A673 (cell line): ENCODE measurements around the gene FGFR2. TPM values are rescaled to one million over a fixed set of nuclear protein-coding genes. Genes with fewer than 3 reads are reported as not detected.

Source experiments
- BruUV-seq: library from RNA; stranded (reverse); fragments of 400-500 nt; replicated peaks from 2 replicates; lab custom pipeline; 2021; lab: Mats Ljungman, UMichigan
- CTCF ChIA-PET: fragments of 300-600 bp; sonication (Branson Sonifier 250); formaldehyde crosslinking; loops from one replicate; lab custom pipeline; 2022; ENCODE audit warnings: antibody characterized with exemption; lab: Charles Lee
- POLR2A ChIA-PET: fragments of 300-600 bp; sonication (Branson Sonifier 250); formaldehyde crosslinking; loops from one replicate; lab custom pipeline; 2022; ENCODE audit warnings: antibody characterized with exemption; ENCODE audit not compliant: low non-redundant PET; lab: Charles Lee
- DNase-seq: peaks from one replicate; pipeline ENCODE4 v3.0.0-alpha.2; 2015; ENCODE audit warnings: low spot score
- H3K27ac ChIP-seq: fragments of 200-600 bp; sonication (generic); 2 replicates; pipeline ENCODE4 v1.5.1; 2016; ENCODE audit warnings: mixed run types, low read depth, mild to moderate bottlenecking, mixed read lengths, antibody characterized with exemption, low read length; ENCODE audit not compliant: poor library complexity, severe bottlenecking
- H3K27me3 ChIP-seq: fragments of 200-600 bp; sonication (generic); replicated peaks from 2 replicates; pipeline ENCODE4 v1.6.1; 2017; ENCODE audit warnings: mixed run types, low read depth, mild to moderate bottlenecking, mixed read lengths, antibody characterized with exemption, low read length; ENCODE audit not compliant: insufficient read depth, poor library complexity
- H3K36me3 ChIP-seq: fragments of 200-600 bp; sonication (generic); 2 replicates; pipeline ENCODE4 v1.6.1; 2016; ENCODE audit warnings: mixed run types, mild to moderate bottlenecking, mixed read lengths, antibody characterized with exemption, low read length; ENCODE audit not compliant: insufficient read depth, poor library complexity, severe bottlenecking
- H3K4me1 ChIP-seq: fragments of 200-600 bp; sonication (generic); 2 replicates; pipeline ENCODE4 v1.6.1; 2017; ENCODE audit warnings: mixed run types, mild to moderate bottlenecking, mixed read lengths, antibody characterized with exemption, low read length; ENCODE audit not compliant: insufficient read depth, poor library complexity, severe bottlenecking
- H3K4me3 ChIP-seq: fragments of 200-600 bp; sonication (generic); 2 replicates; pipeline ENCODE4 v1.5.1; 2016; ENCODE audit warnings: low read depth, mixed run types, mild to moderate bottlenecking, mixed read lengths, low read length; ENCODE audit not compliant: poor library complexity, severe bottlenecking
- H3K9me3 ChIP-seq: fragments of 200-600 bp; sonication (generic); 2 replicates; pipeline ENCODE4 v1.6.1; 2016; ENCODE audit warnings: mixed run types, low read depth, mild to moderate bottlenecking, mixed read lengths, antibody characterized with exemption, low read length; ENCODE audit not compliant: poor library complexity, severe bottlenecking
- CTCF ChIP-seq: fragments of 300-800, 200-600 bp; sonication (generic); conservative IDR thresholded peaks from 2 replicates; pipeline ENCODE4 v1.5.1; 2017; ENCODE audit warnings: low read depth, mild to moderate bottlenecking, antibody characterized with exemption, low read length, moderate library complexity, mixed read lengths
- EZH2 ChIP-seq: fragments of 200-600 bp; sonication (generic); IDR thresholded peaks from 2 replicates; pipeline ENCODE4 v1.6.1; 2017; ENCODE audit warnings: borderline replicate concordance, low read depth, mild to moderate bottlenecking, mixed read lengths, antibody characterized with exemption, low read length; ENCODE audit not compliant: poor library complexity, severe bottlenecking
- intact Hi-C: fragments of 100-400 bp; cut with micrococcal nuclease; formaldehyde crosslinking; loops from one replicate; pipeline ENCODE4 v1.10.0; 2022; ENCODE audit not compliant: unreplicated experiment
- total RNA-seq: library from RNA; stranded (reverse); gene quantifications from 2 replicates; pipeline ENCODE4 v1.2.3, GENCODE V29; 2021

FGFR2 gene
- total RNA-seq, 1 experiment from 2014 or later: 0.60 TPM

GRCh38 chr10:121500701-121501332 lies 97.4 kb downstream of the FGFR2 start:
- no TSS peak for BruUV-seq
- Histone ChIP-seq H3K4me3 (no peak overlapping the region), H3K9me3 (no peaks in the 10 kb centered on the region), H3K27ac (no peak overlapping the region), H3K36me3 (no peaks in the 10 kb centered on the region), H3K4me1 (no peaks in the 10 kb centered on the region), H3K27me3 (peaks cover 51% of the 10 kb centered on the region)
- ChIA-PET POLR2A (no interaction called here), CTCF (no interaction called here)
- no peak for DNase-seq
- intact Hi-C loops: no loop called here
- TF ChIP-seq CTCF (no peak), EZH2 (no peak)

- peak; percentile 15 for DNase-seq
- TF ChIP-seq CTCF (no peak), EZH2 (no peak)
- Histone ChIP-seq H3K36me3 (no peaks in the 10 kb centered on the region), H3K27ac (no peak overlapping the region), H3K4me1 (no peaks in the 10 kb centered on the region), H3K9me3 (no peaks in the 10 kb centered on the region), H3K4me3 (no peak overlapping the region), H3K27me3 (peaks cover 47% of the 10 kb centered on the region)
- CTCF ChIA-PET: no interaction called here
- intact Hi-C loops: no loop called here
- BruUV-seq: no TSS peak
- POLR2A ChIA-PET: no interaction called here
These were observed 100.5 kb downstream of the FGFR2 start for GRCh38 chr10:121497513-121498470.

GRCh38 chr10:121495719-121496118 lies 102.5 kb downstream of the FGFR2 start:
- DNase-seq: no peak
- H3K27ac ChIP-seq: no peak overlapping the region
- intact Hi-C loops: no loop called here
- TF ChIP-seq CTCF (no peak), EZH2 (no peak)
- no TSS peak for BruUV-seq
- no peaks in the 10 kb centered on the region for H3K9me3 ChIP-seq
- H3K36me3 ChIP-seq: no peaks in the 10 kb centered on the region
- ChIA-PET CTCF (interaction anchor here (0.6 kb wide), 1 partner anchor 10 kb away, joined by 4 read pairs; no protein-coding TSS in a partner anchor), POLR2A (no interaction called here)
- H3K27me3 ChIP-seq: peaks cover 27% of the 10 kb centered on the region
- no peaks in the 10 kb centered on the region for H3K4me1 ChIP-seq
- H3K4me3 ChIP-seq: no peak overlapping the region
